ENCODE data around the gene TSPYL1.

DNA sequence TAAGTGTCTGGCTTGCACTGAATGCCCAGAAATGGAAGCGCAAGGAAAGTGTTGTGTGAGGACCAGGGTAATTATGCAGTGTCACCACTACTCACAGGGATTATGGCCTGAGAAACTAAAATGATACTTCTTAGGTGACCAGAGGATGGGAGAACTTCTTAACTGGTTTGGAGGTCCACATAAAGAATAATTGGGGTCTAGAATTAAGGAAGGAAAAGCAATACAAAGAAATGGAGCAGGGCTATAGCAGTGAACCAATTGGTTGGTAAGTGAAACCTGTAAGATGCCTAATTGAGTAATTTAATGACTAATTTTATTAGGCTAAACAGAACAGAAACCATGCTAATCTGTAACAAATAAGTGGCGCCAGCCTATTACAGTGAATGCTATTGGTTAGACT lies 31.2 kb downstream of the TSPYL1 start:
- TF ChIP-seq, protein P1, sequence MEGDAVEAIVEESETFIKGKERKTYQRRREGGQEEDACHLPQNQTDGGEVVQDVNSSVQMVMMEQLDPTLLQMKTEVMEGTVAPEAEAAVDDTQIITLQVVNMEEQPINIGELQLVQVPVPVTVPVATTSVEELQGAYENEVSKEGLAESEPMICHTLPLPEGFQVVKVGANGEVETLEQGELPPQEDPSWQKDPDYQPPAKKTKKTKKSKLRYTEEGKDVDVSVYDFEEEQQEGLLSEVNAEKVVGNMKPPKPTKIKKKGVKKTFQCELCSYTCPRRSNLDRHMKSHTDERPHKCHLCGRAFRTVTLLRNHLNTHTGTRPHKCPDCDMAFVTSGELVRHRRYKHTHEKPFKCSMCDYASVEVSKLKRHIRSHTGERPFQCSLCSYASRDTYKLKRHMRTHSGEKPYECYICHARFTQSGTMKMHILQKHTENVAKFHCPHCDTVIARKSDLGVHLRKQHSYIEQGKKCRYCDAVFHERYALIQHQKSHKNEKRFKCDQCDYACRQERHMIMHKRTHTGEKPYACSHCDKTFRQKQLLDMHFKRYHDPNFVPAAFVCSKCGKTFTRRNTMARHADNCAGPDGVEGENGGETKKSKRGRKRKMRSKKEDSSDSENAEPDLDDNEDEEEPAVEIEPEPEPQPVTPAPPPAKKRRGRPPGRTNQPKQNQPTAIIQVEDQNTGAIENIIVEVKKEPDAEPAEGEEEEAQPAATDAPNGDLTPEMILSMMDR (IDR thresholded peaks at IDR 0.05): no peak
- TF ChIP-seq POLR2AphosphoS5 (IDR thresholded peaks at IDR 0.05): no peak
